Lung microvascular endothelial cell (primary cell): Measurements from ENCODE around the gene OTOGL. TPM values are rescaled to one million over a fixed set of nuclear protein-coding genes. Genes with fewer than 3 reads are reported as not detected.

Experiments used
- DNase-seq, 2 donors: peaks; one replicate each; pipeline versions ENCODE4 v3.0.0 to v3.0.0-alpha.2; 2010; ENCODE audit warnings: low read depth in 2 of 2
- total RNA-seq: library from RNA; depleted of rRNA; stranded (reverse); fragments of >200 nt; gene quantifications from 2 replicates; pipeline ENCODE4 v1.2.1, GENCODE V29; 2014

OTOGL gene, protein sequence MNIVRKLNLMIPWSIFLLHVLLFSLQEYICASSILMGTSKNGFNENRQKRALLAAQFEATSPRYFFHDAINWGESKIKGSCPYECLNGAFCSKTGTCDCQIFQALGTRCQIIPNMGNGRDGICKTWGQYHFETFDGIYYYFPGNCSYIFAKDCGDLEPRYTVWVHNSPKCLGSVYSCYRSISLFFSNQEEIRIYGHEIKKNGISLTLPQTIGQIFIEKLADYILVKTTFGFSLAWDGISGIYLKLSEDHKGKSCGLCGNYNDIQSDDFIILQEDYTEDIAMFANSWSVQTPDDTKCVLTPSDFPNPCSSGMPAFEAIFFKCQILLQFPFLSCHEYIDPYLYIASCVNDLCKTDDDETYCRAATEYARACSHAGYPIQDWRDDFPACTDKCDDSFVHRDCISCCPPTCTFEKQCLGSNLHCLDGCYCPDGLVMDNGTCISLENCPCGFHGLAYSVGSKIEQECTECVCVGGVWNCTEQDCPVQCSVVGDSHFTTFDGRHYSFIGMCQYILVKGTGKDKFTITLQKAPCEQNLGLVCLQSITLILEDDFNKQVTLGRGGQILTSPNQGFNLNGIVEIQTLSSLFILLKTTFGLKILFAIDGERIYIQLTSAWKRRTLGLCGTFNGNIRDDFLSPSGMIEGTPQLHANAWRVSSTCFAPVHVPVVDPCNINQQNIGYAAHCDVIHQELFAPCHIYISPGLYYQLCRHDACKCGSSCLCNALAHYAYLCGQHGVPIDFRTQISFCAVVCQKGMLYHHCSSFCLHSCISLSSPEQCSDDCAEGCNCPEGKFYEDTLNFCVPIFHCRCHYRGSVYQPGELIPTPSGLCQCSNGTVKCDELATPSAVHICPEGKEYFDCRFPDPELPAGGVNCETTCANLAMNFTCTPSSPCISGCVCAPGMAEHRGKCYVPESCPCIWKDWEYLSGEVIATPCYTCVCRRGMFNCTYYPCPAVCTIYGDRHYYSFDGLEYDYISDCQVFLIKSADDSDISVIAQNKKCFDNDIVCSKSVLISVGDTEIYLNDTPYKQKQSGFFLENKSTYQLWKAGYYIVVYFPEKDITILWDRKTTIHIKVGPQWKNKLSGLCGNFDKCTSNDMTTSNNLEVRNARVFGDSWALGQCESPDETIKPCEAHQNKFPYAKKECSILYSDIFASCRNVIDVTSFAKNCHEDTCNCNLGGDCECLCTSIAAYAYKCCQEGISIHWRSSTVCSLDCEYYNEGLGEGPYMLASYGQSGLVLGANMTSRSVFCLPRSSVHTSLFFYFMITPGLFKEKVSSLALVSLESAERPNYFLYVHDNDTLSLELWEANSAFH (N-terminal part only)
- total RNA-seq, result under 0.01 and 0.44 TPM in 2 replicates

DNA sequence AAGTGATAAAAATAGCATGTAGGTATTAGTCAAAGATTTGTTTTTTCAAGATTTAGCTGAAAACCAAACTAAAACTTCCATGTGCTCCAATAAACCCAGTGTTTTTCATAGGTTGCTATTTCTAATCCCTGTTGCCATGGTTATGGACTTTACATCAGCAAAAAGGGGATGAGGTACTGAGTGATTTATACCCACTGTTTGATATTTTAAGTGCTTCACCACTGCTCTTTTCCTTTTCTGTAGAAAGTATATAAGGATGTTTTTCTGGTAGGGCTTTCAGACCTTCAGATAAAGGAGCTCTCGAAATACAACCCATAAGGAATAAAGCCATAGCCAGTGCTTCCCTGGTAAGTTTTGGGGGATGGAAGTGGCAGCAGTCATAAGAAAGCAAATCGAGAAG lies at the start of gene OTOGL:
OTOGL (plus strand) TSS at position 279 of the 400 bp plus-strand sequence. CDS start 109,895 bp downstream, outside the sequence.
- peak; percentile 24 to 64 for DNase-seq

DNA sequence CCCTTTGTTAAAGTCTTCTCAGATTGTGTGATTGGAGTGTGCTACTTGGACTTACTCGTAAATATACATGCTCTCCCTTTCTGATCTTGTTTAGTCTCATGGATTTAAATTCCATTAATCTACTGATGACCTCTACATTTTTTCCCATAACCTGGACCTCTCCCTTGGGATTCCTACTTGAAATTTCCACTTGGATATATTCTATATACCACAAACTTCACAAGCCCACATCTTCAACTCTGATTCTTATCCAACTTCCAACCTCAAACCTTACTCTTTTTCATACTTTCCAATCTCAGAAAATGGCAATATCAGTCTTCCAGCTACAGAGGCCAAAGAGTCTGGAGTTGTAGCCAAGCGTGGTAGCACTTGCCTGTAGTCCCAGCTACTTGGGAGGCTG lies 49.1 kb upstream of the OTOGL start:
- DNase-seq, result no peak

DNA sequence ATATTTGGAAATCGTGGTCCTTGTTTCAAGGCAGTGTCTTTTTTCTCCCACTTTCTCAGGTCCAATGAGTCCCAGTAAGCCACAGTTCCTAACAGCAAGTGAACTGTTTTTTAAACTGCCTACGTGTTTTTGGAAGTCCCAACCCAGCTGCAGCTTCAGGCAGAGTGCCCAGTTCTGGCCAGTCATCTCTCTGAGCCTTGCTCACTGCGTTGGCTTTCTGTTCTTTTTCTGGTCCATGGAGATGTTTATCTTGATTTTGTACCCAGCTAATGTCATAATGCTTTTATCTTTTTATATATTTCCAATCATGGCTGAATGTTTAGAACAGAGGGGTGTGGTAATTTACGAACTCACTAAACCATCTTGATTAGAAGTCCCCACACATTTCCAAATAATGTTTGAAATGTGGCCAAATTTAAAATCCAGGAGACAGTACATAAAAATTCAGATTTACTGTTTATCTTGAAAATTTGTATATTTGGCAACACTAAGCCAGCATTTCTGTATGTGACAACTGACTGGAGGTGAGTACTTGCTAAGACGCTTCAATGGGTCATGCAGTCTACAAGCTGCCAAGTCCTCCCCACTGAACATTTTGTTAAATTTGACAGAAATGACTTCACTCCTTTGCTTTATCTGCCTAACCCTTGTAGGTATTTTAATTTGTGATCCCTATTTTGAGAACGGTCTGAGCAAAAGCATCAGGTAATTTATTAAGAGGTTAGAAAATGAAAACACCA lies 46.1 kb upstream of the OTOGL start:
- peak; percentile 62 to 73 for DNase-seq

DNA sequence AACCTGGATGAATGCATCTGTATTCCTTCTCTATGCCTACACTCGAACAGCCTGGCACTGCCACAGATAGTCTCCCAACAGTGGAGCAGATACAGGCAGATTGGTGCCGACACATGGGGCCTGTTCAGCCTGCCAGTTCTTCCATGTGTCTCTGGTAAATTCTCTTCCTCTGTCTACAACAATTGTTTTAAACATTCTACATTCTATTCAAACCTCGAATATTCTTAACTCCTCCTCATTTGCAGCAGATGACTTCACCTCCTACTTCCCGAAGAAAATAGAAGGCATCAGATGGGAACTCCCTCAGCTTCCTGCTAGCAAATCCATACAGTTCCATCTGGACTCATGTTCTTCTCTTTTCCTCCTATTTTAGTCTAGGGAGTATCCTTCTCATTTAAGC lies 43.1 kb upstream of the OTOGL start:
- peak; percentile 6 to 56 for DNase-seq

DNA sequence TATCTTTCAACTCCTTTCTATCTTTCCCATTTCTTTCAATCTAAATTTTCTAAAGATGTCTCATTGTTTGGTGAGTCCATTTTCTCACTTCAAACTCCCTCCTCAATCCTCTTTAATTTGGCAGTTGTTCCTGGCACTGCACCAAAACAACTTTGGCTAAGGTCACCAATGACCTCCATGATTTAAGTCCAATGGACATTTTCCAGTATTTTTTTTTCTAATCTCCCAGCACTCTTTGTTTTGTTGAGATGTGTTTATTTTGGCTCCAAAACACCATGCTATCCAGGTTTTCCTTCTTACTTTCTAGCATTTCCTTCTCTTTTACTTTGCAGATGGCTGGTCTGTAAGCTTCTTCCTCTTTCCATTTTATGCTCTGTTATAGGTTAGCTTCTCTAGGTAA lies 42.5 kb upstream of the OTOGL start:
- DNase-seq, result peak; percentile 86 to 92

DNA sequence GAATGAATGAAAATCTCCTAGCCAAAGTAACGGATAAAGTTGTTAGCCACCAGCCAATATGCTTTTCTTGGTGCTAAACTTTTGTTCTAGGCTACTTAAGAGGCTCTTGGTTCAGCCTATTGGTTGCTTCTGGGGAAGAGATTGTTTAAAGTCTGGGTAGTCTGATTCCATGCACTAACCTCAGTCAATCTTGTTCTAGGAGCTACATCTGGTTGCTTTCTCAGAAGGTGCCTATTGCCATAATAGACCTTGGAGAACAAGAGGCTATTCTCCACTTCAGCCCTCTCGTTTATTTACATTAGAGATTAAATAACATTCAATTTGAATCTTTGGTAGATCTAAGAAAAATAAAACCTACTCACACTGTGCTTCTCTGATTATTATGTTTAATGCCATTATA lies 40.8 kb upstream of the OTOGL start:
- no peak for DNase-seq

DNA sequence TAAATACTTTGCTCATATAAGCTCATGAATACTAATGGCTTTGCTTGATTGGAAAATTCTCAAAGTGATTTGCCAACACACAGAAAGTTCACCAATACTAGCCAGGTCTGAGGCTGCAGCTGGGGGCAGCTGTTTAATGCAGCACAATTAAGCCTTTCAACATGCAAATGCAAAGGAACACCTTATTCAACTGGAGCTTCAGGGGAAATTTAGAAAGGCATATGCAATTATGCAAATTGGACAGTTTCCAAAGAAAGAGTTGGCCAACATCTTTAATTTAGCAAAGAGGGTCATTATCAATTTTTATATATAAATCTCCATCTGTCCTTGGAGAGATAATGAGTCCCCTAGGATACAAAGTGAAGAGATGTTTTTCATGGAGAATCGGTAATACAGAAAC lies 40.2 kb upstream of the OTOGL start:
- DNase-seq, result no peak

DNA sequence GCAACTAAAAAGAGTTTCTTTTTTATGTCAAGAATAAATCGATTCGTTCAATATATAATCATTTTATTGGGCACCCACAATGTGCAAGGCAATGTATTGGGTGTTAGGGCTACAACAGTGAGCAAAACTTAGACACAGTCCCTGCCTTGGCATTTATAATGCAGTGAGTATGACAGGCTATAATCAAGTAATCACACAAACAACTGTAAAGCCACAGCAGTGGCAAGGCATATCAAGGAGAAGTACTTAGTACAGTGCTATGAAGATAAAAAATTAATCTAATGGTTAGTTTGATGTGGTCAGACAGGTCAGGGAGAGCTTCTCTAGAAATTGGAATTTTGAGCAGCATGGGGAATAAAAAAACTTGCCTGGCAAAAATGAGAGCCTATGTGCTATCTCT lies 39.5 kb upstream of the OTOGL start:
- no peak for DNase-seq

DNA sequence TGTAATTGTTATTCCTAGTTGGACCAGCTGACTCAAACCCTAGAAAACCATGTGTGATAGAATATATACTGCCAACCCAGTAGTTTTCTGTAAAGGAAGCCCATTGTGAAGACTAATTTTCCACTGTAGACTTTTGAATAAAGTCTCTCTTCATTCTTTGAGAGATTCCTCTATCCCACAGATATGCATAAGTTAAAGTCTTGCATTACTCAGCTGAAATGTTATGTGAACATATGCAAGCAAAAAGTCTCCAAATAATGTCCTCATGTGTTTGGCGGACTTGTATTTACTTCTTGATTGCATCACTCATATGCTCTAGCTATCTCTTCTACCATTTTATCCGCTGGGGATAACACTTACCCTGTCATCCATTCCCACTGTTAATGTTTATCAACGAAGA lies 35.1 kb upstream of the OTOGL start:
- no peak for DNase-seq

DNA sequence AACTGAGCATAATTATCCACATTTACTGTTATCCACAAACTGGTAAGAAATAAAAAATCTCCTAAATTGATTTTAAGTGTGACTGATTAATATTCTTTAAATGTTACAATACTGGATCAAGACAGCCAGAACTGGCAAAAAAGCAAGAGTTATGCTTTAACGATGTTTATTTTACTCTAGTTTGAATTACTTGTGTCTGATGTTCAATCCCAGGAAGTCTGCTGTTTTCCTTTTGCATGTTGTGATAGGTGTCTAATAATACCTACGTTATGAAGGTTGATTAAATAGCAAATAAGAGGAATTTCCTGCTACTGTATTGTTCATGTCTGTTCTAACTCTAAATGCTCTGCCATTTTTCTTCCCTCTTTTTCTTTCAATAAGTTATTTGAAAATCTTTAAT lies 34.4 kb upstream of the OTOGL start:
- peak in 1 of 2 donors; percentile 32 for DNase-seq

DNA sequence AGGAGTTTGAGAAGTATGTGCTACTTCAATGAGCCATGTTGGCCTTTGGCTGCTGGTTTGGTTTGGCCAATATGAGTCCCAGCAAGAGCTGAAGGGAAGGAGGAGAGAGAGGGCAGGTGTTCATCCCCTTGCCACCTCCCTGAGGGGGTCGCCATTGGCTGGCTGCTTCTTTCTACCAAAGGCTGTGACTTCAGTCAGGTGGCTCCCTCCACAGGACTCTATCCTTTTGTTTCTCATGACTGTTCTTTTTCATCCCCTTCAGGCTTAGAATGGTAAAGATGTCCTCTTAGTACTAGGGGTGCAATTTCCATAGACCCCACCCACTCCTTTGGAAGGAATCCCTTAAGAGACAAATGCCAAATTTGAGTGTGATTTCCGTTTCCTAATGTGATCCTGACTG lies 31.2 kb upstream of the OTOGL start:
- DNase-seq, result no peak

DNA sequence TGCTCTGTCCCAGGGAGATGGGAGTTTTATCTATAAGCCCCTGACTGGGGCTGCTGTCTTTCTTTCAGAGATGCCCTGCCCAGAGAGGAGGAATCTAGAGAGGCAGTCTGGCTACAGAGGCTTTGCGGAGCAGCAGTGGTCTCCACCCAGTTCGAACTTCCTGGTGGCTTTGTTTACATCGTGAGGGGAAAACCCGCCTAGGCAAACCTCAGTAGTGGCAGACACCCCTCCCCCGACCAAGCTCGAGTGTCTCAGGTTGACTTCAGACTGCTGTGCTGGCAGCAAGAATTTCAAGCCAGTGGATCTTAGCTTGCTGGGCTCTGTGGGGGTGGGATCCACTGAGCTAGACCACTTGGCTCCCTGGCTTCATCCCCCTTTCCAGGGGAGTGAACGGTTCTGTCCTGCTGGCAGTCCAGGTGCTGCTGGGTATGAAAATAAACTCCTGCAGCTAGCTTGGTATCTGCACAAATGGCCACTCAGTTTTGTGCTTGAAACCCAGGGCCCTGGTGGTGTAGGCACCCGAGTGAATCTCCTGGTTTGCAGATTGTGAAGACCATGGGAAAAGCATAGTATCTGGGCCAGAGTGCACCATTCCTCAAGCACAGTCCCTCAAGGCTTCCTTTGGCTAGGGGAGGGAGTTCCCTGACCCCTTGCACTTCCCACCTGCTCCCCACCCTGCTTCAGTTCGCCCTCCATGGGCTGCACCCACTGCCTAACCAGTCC lies 15.3 kb upstream of the OTOGL start:
- DNase-seq, result peak in 1 of 2 donors; percentile 20

DNA sequence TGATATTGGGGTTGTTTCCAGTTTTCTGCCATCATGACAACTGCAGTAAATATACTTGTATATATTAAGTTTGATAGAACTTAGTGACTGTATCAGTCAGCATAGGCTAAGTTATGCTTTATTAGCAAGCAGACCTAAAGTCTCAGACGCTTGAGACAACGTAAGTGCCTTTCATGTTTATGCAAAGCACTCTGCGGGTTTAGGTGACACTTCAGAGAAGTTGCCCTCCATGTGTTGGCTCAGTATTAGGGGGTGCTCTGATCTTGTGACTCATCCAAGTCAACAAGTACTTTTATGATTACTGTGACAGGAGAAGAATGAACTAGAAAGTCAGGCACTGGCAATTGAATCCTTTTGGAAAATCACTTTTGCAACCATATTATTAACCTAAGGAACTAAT lies 13.3 kb upstream of the OTOGL start:
- DNase-seq, result no peak

DNA sequence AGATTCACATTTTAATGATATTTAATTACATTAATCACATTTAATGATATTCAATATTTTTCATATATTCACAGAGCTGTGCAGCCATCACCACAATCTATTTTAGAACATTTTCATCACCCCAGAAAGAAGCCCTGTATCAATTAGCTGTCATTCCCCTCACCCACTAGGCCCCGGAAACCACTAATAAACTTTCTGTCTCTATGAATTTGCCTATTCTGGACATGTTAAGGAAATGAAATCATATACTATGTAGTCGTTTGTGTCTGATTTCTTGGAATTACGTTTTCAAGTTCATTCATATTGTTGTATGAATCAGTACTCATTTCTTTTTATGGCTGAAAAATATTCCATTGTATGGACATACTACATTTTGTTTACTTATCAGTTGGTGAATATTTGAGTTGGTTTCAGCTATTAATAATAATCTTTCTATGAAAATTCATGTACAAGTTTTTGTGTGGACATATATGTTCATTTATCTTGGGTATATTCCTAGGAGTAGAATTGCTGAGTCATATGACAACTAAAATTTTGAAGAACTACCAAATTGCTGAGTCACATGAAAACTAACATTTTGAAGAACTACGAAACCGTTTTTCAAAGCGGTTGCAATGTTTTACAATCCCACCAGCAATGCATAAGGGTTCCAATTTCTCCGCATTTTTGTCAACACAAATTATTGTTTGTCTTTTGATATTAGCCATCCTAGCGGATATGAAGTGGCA lies 11.7 kb upstream of the OTOGL start:
- DNase-seq, result peak in 1 of 2 donors; percentile 7

DNA sequence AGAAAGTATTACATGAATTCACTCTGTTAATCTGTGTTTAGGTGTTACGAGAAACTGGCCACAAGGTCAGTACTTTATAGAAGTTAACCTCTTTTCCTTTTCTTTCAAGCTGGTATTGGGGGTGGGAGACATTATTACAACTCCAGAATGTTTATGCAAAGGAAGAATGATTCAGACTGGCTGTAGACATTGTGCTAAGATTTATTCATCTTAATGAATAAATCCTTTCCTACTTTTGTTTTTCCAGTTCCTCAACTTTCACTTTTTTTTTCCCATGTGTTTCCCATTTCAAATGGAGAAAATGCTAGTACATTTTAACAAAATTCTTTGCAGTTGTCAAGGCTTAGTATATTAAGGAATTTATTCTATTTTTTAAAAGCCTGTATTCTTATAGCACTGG lies 1.3 kb downstream of the OTOGL start:
- peak in 1 of 2 donors; percentile 94 for DNase-seq

DNA sequence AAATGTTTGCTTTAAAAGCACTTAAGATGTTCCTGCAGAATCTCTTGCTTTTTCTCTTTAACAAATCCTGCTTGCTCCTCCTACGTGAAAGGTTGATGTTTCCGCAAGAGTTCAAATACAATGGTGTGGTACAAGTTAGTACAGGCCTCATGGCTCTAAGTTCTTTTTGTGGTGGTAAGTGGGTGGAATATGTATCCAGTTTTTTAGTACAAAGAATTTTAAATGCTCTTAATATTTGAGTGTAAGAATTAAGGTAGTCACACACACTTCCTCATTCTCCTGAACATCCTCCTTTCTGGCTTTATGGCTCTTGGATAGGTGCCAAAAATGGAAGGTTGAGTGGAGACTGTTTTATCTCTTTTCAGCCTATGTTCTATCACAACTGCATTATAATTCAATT lies 1.8 kb downstream of the OTOGL start:
- peak; percentile 34 to 58 for DNase-seq

DNA sequence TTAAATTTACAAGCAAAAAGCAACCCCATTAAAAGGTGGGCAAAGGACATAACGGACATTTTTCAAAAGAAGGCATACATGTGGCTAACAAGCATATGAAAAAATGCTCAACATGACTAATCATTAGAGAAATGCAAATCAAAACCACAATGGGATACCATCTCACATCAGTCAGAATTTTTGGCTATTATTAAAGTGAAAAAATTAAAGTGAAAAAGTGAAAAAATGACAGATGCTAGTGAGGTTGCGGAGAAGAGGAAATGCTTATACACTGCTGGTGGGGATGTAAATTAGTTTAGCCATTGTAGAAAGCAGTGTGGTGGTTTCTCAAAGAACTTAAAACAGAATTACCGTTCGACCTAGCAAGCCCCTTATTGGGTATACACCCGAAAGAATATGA lies 7.9 kb downstream of the OTOGL start:
- no peak for DNase-seq

DNA sequence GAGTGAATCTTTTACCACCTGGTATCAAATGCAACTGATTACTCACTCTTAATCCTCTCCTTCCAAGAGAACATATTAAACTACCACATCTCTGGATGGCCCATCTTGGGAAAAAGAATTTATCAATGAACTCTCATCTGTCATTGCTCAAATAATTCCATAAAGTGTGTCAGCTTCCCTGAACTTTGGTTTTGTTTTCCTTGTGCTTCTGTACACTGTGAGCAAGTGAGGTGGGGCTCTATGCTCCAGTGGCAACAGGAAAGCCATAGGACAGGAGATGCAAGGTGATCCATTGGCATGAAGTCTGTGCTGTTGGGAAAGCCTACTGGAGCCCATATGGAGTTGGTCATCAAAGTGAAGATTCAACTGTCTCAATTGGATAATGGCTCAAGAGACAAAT lies 17.4 kb downstream of the OTOGL start:
- DNase-seq, result no peak

DNA sequence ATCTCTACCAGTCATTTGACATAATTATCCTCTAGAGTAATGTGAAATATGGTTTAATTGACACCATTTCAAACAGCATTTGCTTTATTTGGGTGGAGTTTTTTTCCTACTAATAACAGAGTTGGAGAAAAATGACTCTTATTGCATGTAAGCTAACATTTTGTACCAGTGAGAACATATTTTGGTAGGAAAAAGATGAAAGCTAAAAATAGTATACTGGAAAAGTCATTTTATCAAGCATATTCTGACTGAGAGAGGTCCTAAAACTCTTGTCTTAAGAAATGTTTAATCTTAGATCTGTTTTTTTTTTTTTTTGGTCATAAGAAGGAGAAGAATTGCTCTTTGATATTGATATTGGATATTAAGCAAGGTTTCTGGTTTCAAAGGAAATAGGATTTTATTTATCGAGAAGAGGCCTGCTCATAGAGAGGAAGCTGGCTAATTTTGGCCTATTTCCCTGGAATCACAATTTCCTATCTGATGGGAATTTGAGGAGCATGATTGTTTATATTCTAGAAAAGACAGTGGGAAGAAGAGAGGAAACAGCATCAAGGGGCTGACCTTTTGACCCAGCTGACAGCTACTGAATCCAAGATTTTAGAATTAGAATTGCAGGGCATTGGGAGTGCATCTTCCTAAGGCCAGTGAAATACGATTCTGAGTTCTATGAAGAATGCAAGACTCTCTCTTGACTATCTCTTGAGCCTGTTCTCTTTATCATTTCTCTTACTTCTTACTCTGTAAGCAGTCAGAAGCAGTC lies 19.4 kb downstream of the OTOGL start:
- no peak for DNase-seq
